LHCN-M2 (cell line): Measurements from ENCODE around the gene RHEB. TPM values are rescaled to one million over a fixed set of nuclear protein-coding genes. Genes with fewer than 3 reads are reported as not detected.

Source experiments
- DNase-seq: peaks from one replicate; pipeline ENCODE4 v3.0.0-alpha.2; 2012; ENCODE audit warnings: low read depth
- total RNA-seq: library from RNA; depleted of rRNA; stranded (reverse); fragments of >200 nt; gene quantifications from 2 replicates; pipeline ENCODE4 v1.2.3, GENCODE V29; 2014

The RHEB gene
- total RNA-seq, 1 experiment from 2014 or later: 138 TPM

GRCh38 chr7:151449990-151450389 lies 69.7 kb downstream of the RHEB start:
- no peak for DNase-seq

- peak; percentile 47 for DNase-seq
These were observed 71.1 kb downstream of the RHEB start for GRCh38 chr7:151448261-151449252.

GRCh38 chr7:151447901-151448260 lies 71.8 kb downstream of the RHEB start:
- DNase-seq: no peak

GRCh38 chr7:151447312-151447711 lies 72.4 kb downstream of the RHEB start:
- no peak for DNase-seq

GRCh38 chr7:151446412-151446811 lies 73.3 kb downstream of the RHEB start:
- no peak for DNase-seq

- DNase-seq: no peak
These were observed 75.1 kb downstream of the RHEB start for GRCh38 chr7:151444632-151445031.

GRCh38 chr7:151442776-151443496 lies 76.8 kb downstream of the RHEB start:
- DNase-seq: peak; percentile 47

- DNase-seq: no peak
These were observed 78.8 kb downstream of the RHEB start for GRCh38 chr7:151440799-151441445.

GRCh38 chr7:151439855-151440798 lies 79.6 kb downstream of the RHEB start, which contains the start of gene CRYGN:
Gene CRYGN, minus strand, starts transcription at chr7:151440141. Its CDS starts 224 bp downstream, at chr7:151439917.
- no peak for DNase-seq

- no peak for DNase-seq
These were observed 80.7 kb downstream of the RHEB start for GRCh38 chr7:151438864-151439601.

- DNase-seq: no peak
These were observed 81.7 kb downstream of the RHEB start for GRCh38 chr7:151437866-151438516.

- no peak for DNase-seq
These were observed 82.5 kb downstream of the RHEB start for GRCh38 chr7:151437159-151437553.

- no peak for DNase-seq
These were observed 83.1 kb downstream of the RHEB start for GRCh38 chr7:151436446-151437158.

GRCh38 chr7:151435971-151436370 lies 83.7 kb downstream of the RHEB start:
- no peak for DNase-seq

GRCh38 chr7:151435103-151435916 lies 84.4 kb downstream of the RHEB start:
- DNase-seq: no peak

GRCh38 chr7:151434549-151434948 lies 85.1 kb downstream of the RHEB start:
- no peak for DNase-seq

- DNase-seq: no peak
These were observed 85.8 kb downstream of the RHEB start for GRCh38 chr7:151433721-151434400.
